H9 (cell line): ENCODE data around the gene ELAC1. TPM values are rescaled to one million over a fixed set of nuclear protein-coding genes. Genes with fewer than 3 reads are reported as not detected.
"Not testable (repeated sequence)": the region's sequence is repeated elsewhere in the genome, so short reads cannot be mapped to it uniquely, and the experiment has no call there.

Experiments
- DNase-seq: peaks from one replicate; pipeline ENCODE4 v3.0.0-alpha.2; 2017
- H2AFZ ChIP-seq: one replicate; pipeline ENCODE4 v1.6.1; 2013; ENCODE audit warnings: mild to moderate bottlenecking, low read length, control low read depth, moderate library complexity
- H2AK5ac ChIP-seq: 2 replicates; pipeline ENCODE4 v1.6.1; 2013; ENCODE audit warnings: low read length, control low read depth, mixed read lengths; ENCODE audit not compliant: insufficient read length
- H2BK120ac ChIP-seq: one replicate; pipeline ENCODE4 v1.6.1; 2013; ENCODE audit warnings: low read depth, mild to moderate bottlenecking, low read length, control low read depth, inconsistent platforms; ENCODE audit not compliant: poor library complexity, severe bottlenecking
- H2BK12ac ChIP-seq: 2 replicates; pipeline ENCODE4 v1.6.1; 2013; ENCODE audit warnings: low read length, control low read depth, mixed read lengths, low read depth; ENCODE audit not compliant: insufficient read length
- H2BK15ac ChIP-seq: 2 replicates; pipeline ENCODE4 v1.6.1; 2013; ENCODE audit warnings: low read depth, low read length, control low read depth
- H2BK20ac ChIP-seq: one replicate; pipeline ENCODE4 v1.6.1; 2013; ENCODE audit warnings: low read depth, mild to moderate bottlenecking, low read length, control low read depth, inconsistent platforms; ENCODE audit not compliant: poor library complexity, severe bottlenecking
- H2BK5ac ChIP-seq: 2 replicates; pipeline ENCODE4 v1.6.1; 2013; ENCODE audit warnings: low read length, control low read depth, mixed read lengths; ENCODE audit not compliant: insufficient read length
- H3K14ac ChIP-seq: 2 replicates; pipeline ENCODE4 v1.6.1; 2013; ENCODE audit warnings: low read length, control low read depth; ENCODE audit not compliant: insufficient read depth
- H3K18ac ChIP-seq: 2 replicates; pipeline ENCODE4 v1.6.1; 2013; ENCODE audit warnings: low read depth, mild to moderate bottlenecking, mixed read lengths, low read length, control low read depth; ENCODE audit not compliant: insufficient read length
- H3K23ac ChIP-seq: 2 replicates; pipeline ENCODE4 v1.6.1; 2013; ENCODE audit warnings: low read length, control low read depth, mixed read lengths, low read depth; ENCODE audit not compliant: insufficient read length
- H3K23me2 ChIP-seq: 2 replicates; pipeline ENCODE4 v1.6.1; 2013; ENCODE audit warnings: low read depth, mild to moderate bottlenecking, mixed read lengths, low read length, control low read depth; ENCODE audit not compliant: insufficient read length, poor library complexity, severe bottlenecking
- H3K27ac ChIP-seq: 2 replicates; pipeline ENCODE4 v1.5.1; 2013; ENCODE audit warnings: low read length, control low read depth, mixed read lengths, low read depth; ENCODE audit not compliant: insufficient read length
- H3K27me3 ChIP-seq: 2 replicates; pipeline ENCODE4 v1.6.1; 2013; ENCODE audit warnings: low read length, control low read depth, inconsistent platforms; ENCODE audit not compliant: insufficient read depth
- H3K4ac ChIP-seq: 2 replicates; pipeline ENCODE4 v1.6.1; 2013; ENCODE audit warnings: low read depth, mild to moderate bottlenecking, control low read depth, inconsistent platforms, low read length, moderate library complexity
- H3K4me1 ChIP-seq: 2 replicates; pipeline ENCODE4 v1.6.1; 2013; ENCODE audit warnings: low read length, control low read depth, inconsistent platforms; ENCODE audit not compliant: insufficient read depth
- H3K4me2 ChIP-seq: 2 replicates; pipeline ENCODE4 v1.6.1; 2013; ENCODE audit warnings: low read length, control low read depth, mixed read lengths; ENCODE audit not compliant: insufficient read length, insufficient read depth
- H3K56ac ChIP-seq: 2 replicates; pipeline ENCODE4 v1.6.1; 2013; ENCODE audit warnings: low read depth, mild to moderate bottlenecking, mixed read lengths, low read length, control low read depth; ENCODE audit not compliant: insufficient read length
- H3K79me1 ChIP-seq: 2 replicates; pipeline ENCODE4 v1.6.1; 2013; ENCODE audit warnings: low read depth, mild to moderate bottlenecking, moderate library complexity, low read length, control low read depth, inconsistent platforms; ENCODE audit not compliant: insufficient read depth, poor library complexity, severe bottlenecking
- H3K79me2 ChIP-seq: 2 replicates; pipeline ENCODE4 v1.6.1; 2013; ENCODE audit warnings: low read length, control low read depth, inconsistent platforms; ENCODE audit not compliant: insufficient read depth
- H3K9ac ChIP-seq: 2 replicates; pipeline ENCODE4 v1.6.1; 2013; ENCODE audit warnings: low read length, control low read depth, mixed read lengths; ENCODE audit not compliant: insufficient read length; ENCODE audit errors: extremely low read depth
- H3K9me3 ChIP-seq: one replicate; pipeline ENCODE4 v1.6.1; 2013; ENCODE audit warnings: low read depth, low read length, inconsistent platforms; ENCODE audit not compliant: control insufficient read depth
- H3T11ph ChIP-seq: one replicate; pipeline ENCODE4 v1.6.1; 2013; ENCODE audit warnings: mild to moderate bottlenecking, low read length, control low read depth, inconsistent platforms
- H4K20me1 ChIP-seq: one replicate; pipeline ENCODE4 v1.6.1; 2013; ENCODE audit not compliant: control insufficient read depth, insufficient read length, insufficient read depth
- H4K5ac ChIP-seq: 2 replicates; pipeline ENCODE4 v1.6.1; 2013; ENCODE audit warnings: low read depth, mild to moderate bottlenecking, mixed read lengths, low read length, control low read depth; ENCODE audit not compliant: insufficient read length
- H4K8ac ChIP-seq: replicated peaks from 2 replicates; pipeline ENCODE4 v1.6.1; 2013; ENCODE audit warnings: low read length, control low read depth, mixed read lengths, low read depth; ENCODE audit not compliant: insufficient read length
- H4K91ac ChIP-seq: 2 replicates; pipeline ENCODE4 v1.6.1; 2013; ENCODE audit warnings: low read depth, mild to moderate bottlenecking, moderate library complexity, mixed read lengths, low read length, control low read depth; ENCODE audit not compliant: insufficient read length
- H3K27ac Mint-ChIP-seq, 3 experiments: 2 replicates in 2 of 3; 3 replicates in 1 of 3; pipeline ENCODE4 v1.8.0; 2020 to 2021; ENCODE audit warnings: mixed read lengths in 3 of 3, mild to moderate bottlenecking in 1 of 3, moderate library complexity in 1 of 3
- H3K27me3 Mint-ChIP-seq: 2 replicates; pipeline ENCODE4 v1.8.0; 2021; ENCODE audit warnings: low read depth, mild to moderate bottlenecking, moderate library complexity, mixed read lengths
- H3K36me3 Mint-ChIP-seq, 3 experiments: 2 replicates in 2 of 3; 3 replicates in 1 of 3; pipeline ENCODE4 v1.8.0; 2020 to 2021; ENCODE audit warnings: low read depth in 3 of 3, mixed read lengths in 3 of 3; ENCODE audit not compliant: insufficient read depth in 1 of 3
- H3K4me1 Mint-ChIP-seq, 2 experiments: 2 replicates each; pipeline ENCODE4 v1.8.0; 2020; ENCODE audit warnings: mixed read lengths in 2 of 2
- H3K4me3 Mint-ChIP-seq, 2 experiments: 2 replicates in 1 of 2; 3 replicates in 1 of 2; pipeline ENCODE4 v1.8.0; 2020 to 2021; ENCODE audit warnings: mild to moderate bottlenecking in 2 of 2, mixed read lengths in 2 of 2, moderate library complexity in 1 of 2
- H3K9me3 Mint-ChIP-seq, 2 experiments: 2 replicates in 1 of 2; 3 replicates in 1 of 2; pipeline ENCODE4 v1.8.0; 2020; ENCODE audit warnings: mild to moderate bottlenecking in 2 of 2, mixed read lengths in 2 of 2, moderate library complexity in 1 of 2
- CTCF ChIP-seq: fragments of 200-600 bp; sonication (generic); conservative IDR thresholded peaks from 3 replicates; pipeline ENCODE4 v1.8.0; 2021; ENCODE audit warnings: antibody characterized with exemption, mild to moderate bottlenecking
- WGBS: extraction: QIAGEN DNeasy Blood & Tissue Kit; methylation state at CpG from one replicate; pipeline ENCODE4 v1.1.7; 2013; ENCODE audit warnings: missing lambda C conversion rate, low lambda C conversion rate, mixed read lengths; ENCODE audit not compliant: insufficient read length; ENCODE audit errors: extremely low coverage; 5-methylcytosine and 5-hydroxymethylcytosine counted together
- total RNA-seq: library from RNA; stranded (reverse); gene quantifications from 2 replicates; pipeline ENCODE4 v1.2.1, GENCODE V29; 2021

ELAC1 gene
- total RNA-seq, 1 experiment from 2014 or later: 5.7 TPM

GRCh38 chr18:50944245-50944932 is 23.5 kb upstream of the ELAC1 start:
- H2AFZ ChIP-seq: no peak overlapping the region
- Mint-ChIP-seq H3K4me1 (no peaks in the 10 kb centered on the region), H3K9me3 (no peaks in the 10 kb centered on the region), H3K27me3 (no peaks in the 10 kb centered on the region), H3K27ac (peak overlapping the region in 2 of 3 experiments; percentile 34 to 67; a peak in 1 of 7 replicates), H3K36me3 (peaks cover 11 to 37% (median 27%) of the 10 kb centered on the region in 3 experiments; a peak in 6 of 7 replicates), H3K4me3 (no peak overlapping the region)
- WGBS: no CpG with 5 or more reads among the region's 4 CpGs
- no peaks in the 10 kb centered on the region for H3K79me1 ChIP-seq
- no peak overlapping the region for H3K23ac ChIP-seq
- no peaks in the 10 kb centered on the region for H3K23me2 ChIP-seq
- H4K91ac ChIP-seq: no peak overlapping the region
- H3K27me3 ChIP-seq: no peaks in the 10 kb centered on the region
- H4K8ac ChIP-seq: no peak overlapping the region
- no peak overlapping the region for H3T11ph ChIP-seq
- H2BK120ac ChIP-seq: no peak overlapping the region
- no peak overlapping the region for H2AK5ac ChIP-seq
- H3K14ac ChIP-seq: no peak overlapping the region
- H3K56ac ChIP-seq: no peak overlapping the region
- no peak overlapping the region for H2BK12ac ChIP-seq
- H3K4me1 ChIP-seq: no peaks in the 10 kb centered on the region
- no peak for TF ChIP-seq CTCF
- H4K5ac ChIP-seq: no peak overlapping the region
- H3K79me2 ChIP-seq: no peaks in the 10 kb centered on the region
- no peak overlapping the region for H3K4me2 ChIP-seq
- H3K9ac ChIP-seq: no peak overlapping the region
- no peak for DNase-seq
- H2BK5ac ChIP-seq: no peak overlapping the region
- no peak overlapping the region for H3K4ac ChIP-seq
- H3K9me3 ChIP-seq: no peaks in the 10 kb centered on the region
- no peak overlapping the region for H2BK15ac ChIP-seq
- no peak overlapping the region for H2BK20ac ChIP-seq
- H3K18ac ChIP-seq: no peak overlapping the region
- H4K20me1 ChIP-seq: no peaks in the 10 kb centered on the region
- no peak overlapping the region for H3K27ac ChIP-seq

- H2BK120ac ChIP-seq, H3T11ph ChIP-seq, H3K79me2 ChIP-seq, H3K9me3 ChIP-seq, H3K27ac Mint-ChIP-seq, H3K4me3 Mint-ChIP-seq, H3K18ac ChIP-seq, H3K4ac ChIP-seq, H3K27me3 ChIP-seq, H4K5ac ChIP-seq, H3K27ac ChIP-seq, H4K8ac ChIP-seq, H3K9me3 Mint-ChIP-seq, H2BK20ac ChIP-seq, H3K23ac ChIP-seq, DNase-seq, H3K27me3 Mint-ChIP-seq, H2BK5ac ChIP-seq, H3K4me2 ChIP-seq, H2AK5ac ChIP-seq, H2BK12ac ChIP-seq, H3K79me1 ChIP-seq, H2BK15ac ChIP-seq, H3K23me2 ChIP-seq, H3K9ac ChIP-seq, H4K91ac ChIP-seq, H4K20me1 ChIP-seq, H3K56ac ChIP-seq, H3K14ac ChIP-seq, H3K4me1 ChIP-seq, H3K4me1 Mint-ChIP-seq, H2AFZ ChIP-seq: not testable (repeated sequence)
- H3K36me3 Mint-ChIP-seq: peaks cover 6 to 28% (median 20%) of the 10 kb centered on the region in 3 experiments; a peak in 6 of 7 replicates
- no CpG with 5 or more reads among the region's 2 CpGs for WGBS
Observed at GRCh38 chr18:50945918-50946317, 21.9 kb upstream of the ELAC1 start.
